ENCODE data around the gene PALLD. TPM values are rescaled to one million over a fixed set of nuclear protein-coding genes. Genes with fewer than 3 reads are reported as not detected.

PALLD gene
- total and polyA plus RNA-seq, 2 of the 13 experiments (the other 11 are each of a cell fraction or from before 2014, with no cell fraction given), result 0.50 to 1.5 TPM

- TF ChIP-seq ZFP37 (CRISPR knock-in tag; IDR thresholded peaks at IDR 0.05; ENCODE audit: borderline replicate concordance) (no peak), ONECUT2 (CRISPR knock-in tag; IDR thresholded peaks at IDR 0.05) (no peak), PPARG (CRISPR knock-in tag; conservative IDR thresholded peaks at IDR 0.05) (no peak), THAP9 (CRISPR knock-in tag; IDR thresholded peaks at IDR 0.05; ENCODE audit: borderline replicate concordance) (no peak), ZNF605 (CRISPR knock-in tag; IDR thresholded peaks at IDR 0.05) (no peak), AHR (CRISPR knock-in tag; IDR thresholded peaks at IDR 0.05) (0 out of 2 replicates have a peak, but pooled peaks have one; percentile 7), DZIP1 (CRISPR knock-in tag; IDR thresholded peaks at IDR 0.05) (no peak), SRSF9 (IDR thresholded peaks at IDR 0.05; ENCODE audit: borderline replicate concordance, insufficient read depth, low read depth, low read length, poor library complexity, severe bottlenecking) (no peak), ZNF17 (CRISPR knock-in tag; IDR thresholded peaks at IDR 0.05) (no peak), HINFP (CRISPR knock-in tag; IDR thresholded peaks at IDR 0.05; ENCODE audit: low read depth) (0 out of 2 replicates have a peak, but pooled peaks have one; percentile 70), TRIM24 (CRISPR knock-in tag; IDR thresholded peaks at IDR 0.05) (no peak), ZSCAN20 (CRISPR knock-in tag; IDR thresholded peaks at IDR 0.05; ENCODE audit: borderline replicate concordance) (no peak), ZNF446 (CRISPR knock-in tag; IDR thresholded peaks at IDR 0.05) (no peak), CHD2 (IDR thresholded peaks at IDR 0.05; ENCODE audit: low read depth, low read length) (no peak), HOMEZ (CRISPR knock-in tag; IDR thresholded peaks at IDR 0.05; ENCODE audit: low read depth) (no peak), KLF16 (CRISPR knock-in tag; IDR thresholded peaks at IDR 0.05) (no peak), KMT2B (CRISPR knock-in tag; IDR thresholded peaks at IDR 0.05) (no peak), SP5 (CRISPR knock-in tag; IDR thresholded peaks at IDR 0.05; ENCODE audit: borderline replicate concordance, low read depth) (peak; percentile 49; the same call in 1 of the 2 replicates), RBFOX2 (IDR thresholded peaks at IDR 0.05; ENCODE audit: low read depth, low read length) (peak; percentile 61), ZMYM4 (CRISPR knock-in tag; IDR thresholded peaks at IDR 0.05) (0 out of 2 replicates have a peak, but pooled peaks have one; percentile 28), ZNF567 (CRISPR knock-in tag; IDR thresholded peaks at IDR 0.05; ENCODE audit: borderline replicate concordance) (no peak)
Observed at GRCh38 chr4:168831919-168832762, 335.3 kb downstream of the PALLD start (continued).
